B cell (primary cell): ENCODE results near the gene ARHGAP33. TPM values are rescaled to one million over a fixed set of nuclear protein-coding genes. Genes with fewer than 3 reads are reported as not detected.

ENCODE experiments used
- ATAC-seq: fragments of 200-7000 bp; cut with Tn5 transposase; one replicate; pipeline ENCODE4 v1.10.0; 2021; ENCODE audit warnings: low read depth, mild to moderate bottlenecking, moderate number of reproducible peaks, moderate library complexity
- CTCF ChIA-PET: fragments of 350-600 bp; sonication (Branson Sonifier 250); formaldehyde crosslinking; loops from one replicate; lab custom pipeline; 2021; ENCODE audit warnings: antibody characterized with exemption, inconsistent platforms; lab: Charles Lee
- POLR2A ChIA-PET: fragments of 350-600 bp; sonication (Branson Sonifier 250); formaldehyde crosslinking; loops from one replicate; lab custom pipeline; 2021; ENCODE audit warnings: antibody characterized with exemption; lab: Charles Lee
- DNase-seq: peaks from one replicate; pipeline ENCODE4 v3.0.0; 2013
- H2AFZ ChIP-seq: 2 replicates; pipeline ENCODE4 v1.6.1; 2012; ENCODE audit warnings: mild to moderate bottlenecking, low read depth, low read length; ENCODE audit not compliant: insufficient read depth, poor library complexity, severe bottlenecking
- H3K27ac ChIP-seq, 2 donors: 1 replicate in 1 of 2; 2 replicates in 1 of 2; pipeline ENCODE4 v1.5.1; 2012 to 2013; ENCODE audit warnings: low read length in 2 of 2, mild to moderate bottlenecking in 2 of 2, moderate library complexity in 1 of 2
- H3K27me3 ChIP-seq, 4 experiments: fragments of 200-600 bp in 1 of 4; sonication (generic) in 1 of 4; replicated peaks in 1 of 4; 1 replicate in 2 of 4; 2 replicates in 2 of 4; pipeline versions ENCODE4 v1.6.1 to v1.7.0; 2013 to 2016; ENCODE audit warnings: low read length in 3 of 4, mild to moderate bottlenecking in 2 of 4, mixed read lengths in 1 of 4, moderate library complexity in 1 of 4; ENCODE audit not compliant: insufficient read depth in 4 of 4, control insufficient read depth in 3 of 4; ENCODE audit errors: control extremely low read depth in 1 of 4
- H3K36me3 ChIP-seq, 2 experiments: replicated peaks in 1 of 2; 1 replicate in 1 of 2; 2 replicates in 1 of 2; pipeline versions ENCODE4 v1.6.1 to v1.7.1; 2013; ENCODE audit warnings: low read length in 1 of 2; ENCODE audit not compliant: insufficient read depth in 2 of 2, control insufficient read depth in 1 of 2; ENCODE audit errors: control extremely low read depth in 1 of 2, extremely low read depth in 1 of 2
- H3K4me1 ChIP-seq, 2 donors: fragments of 200-600 bp in 1 of 2; sonication (generic) in 1 of 2; 1 replicate in 1 of 2; 2 replicates in 1 of 2; pipeline versions ENCODE4 v1.5.1 to v1.6.1; 2013 to 2017; ENCODE audit warnings: low read length in 2 of 2; ENCODE audit not compliant: control insufficient read depth in 2 of 2, insufficient read depth in 2 of 2
- H3K4me2 ChIP-seq: replicated peaks from 2 replicates; pipeline ENCODE3; 2012; ENCODE audit warnings: mild to moderate bottlenecking, low read depth, low read length; ENCODE audit not compliant: poor library complexity, severe bottlenecking
- H3K4me3 ChIP-seq, 5 experiments: fragments of 200-600 bp in 1 of 5; sonication (generic) in 1 of 5; 1 replicate in 3 of 5; 2 replicates in 2 of 5; pipeline versions ENCODE4 v1.5.1 to v1.7.0; 2011 to 2016; ENCODE audit warnings: low read length in 4 of 5, mild to moderate bottlenecking in 4 of 5, low read depth in 2 of 5, control low read depth in 1 of 5, moderate library complexity in 1 of 5; ENCODE audit not compliant: insufficient read depth in 1 of 5; ENCODE audit errors: control extremely low read depth in 1 of 5, extremely low read depth in 1 of 5
- H3K79me2 ChIP-seq: fragments of 200-600 bp; sonication (generic); one replicate; pipeline ENCODE4 v1.6.0; 2016; ENCODE audit warnings: low read length; ENCODE audit not compliant: control insufficient read depth, insufficient read depth
- H3K9ac ChIP-seq: fragments of 200-600 bp; sonication (generic); 2 replicates; pipeline ENCODE4 v1.6.1; 2017; ENCODE audit warnings: mild to moderate bottlenecking, low read length, moderate library complexity
- H3K9me3 ChIP-seq, 3 donors: one replicate each; pipeline versions ENCODE4 v1.6.1 to v1.7.1; 2013; ENCODE audit warnings: low read length in 2 of 3; ENCODE audit not compliant: control insufficient read depth in 2 of 3, insufficient read depth in 1 of 3; ENCODE audit errors: control extremely low read depth in 1 of 3
- H4K20me1 ChIP-seq: 2 replicates; pipeline ENCODE4 v1.6.0; 2012; ENCODE audit warnings: mild to moderate bottlenecking, low read length; ENCODE audit not compliant: insufficient read depth, control insufficient read depth, poor library complexity, severe bottlenecking
- H3K27ac Mint-ChIP-seq: one replicate; pipeline ENCODE4 v1.8.0; 2021; ENCODE audit warnings: mixed read lengths
- H3K27me3 Mint-ChIP-seq: one replicate; pipeline ENCODE4 v1.8.0; 2021; ENCODE audit warnings: mixed read lengths
- H3K4me1 Mint-ChIP-seq: one replicate; pipeline ENCODE4 v1.8.0; 2021; ENCODE audit warnings: mixed read lengths
- H3K4me3 Mint-ChIP-seq: one replicate; pipeline ENCODE4 v1.8.0; 2021; ENCODE audit warnings: mixed read lengths
- H3K9me3 Mint-ChIP-seq: one replicate; pipeline ENCODE4 v1.8.0; 2022; ENCODE audit warnings: mixed read lengths; ENCODE audit not compliant: insufficient read depth
- CTCF ChIP-seq: fragments of 200-600 bp; IDR thresholded peaks from one replicate; pipeline ENCODE4 v1.8.0; 2022; ENCODE audit warnings: antibody characterized with exemption, mild to moderate bottlenecking
- EZH2 ChIP-seq: IDR thresholded peaks from 2 replicates; pipeline ENCODE4 v1.6.1; 2012; ENCODE audit warnings: borderline replicate concordance, low read depth, mild to moderate bottlenecking, moderate library complexity, low read length; ENCODE audit not compliant: insufficient read depth, poor library complexity, severe bottlenecking
- WGBS: methylation state at CpG from one replicate; pipeline ENCODE4 v1.1.5; 2013; ENCODE audit warnings: missing lambda C conversion rate; ENCODE audit not compliant: insufficient coverage; 5-methylcytosine and 5-hydroxymethylcytosine counted together
- intact Hi-C: fragments of 100-400 bp; cut with micrococcal nuclease; formaldehyde crosslinking; loops from one replicate; pipeline ENCODE4 v1.10.0; 2022
- polyA plus RNA-seq: library from polyadenylated mRNA; depleted of rRNA; stranded (reverse); fragments of >200 nt; gene quantifications from 2 replicates; pipeline ENCODE4 v1.2.3, GENCODE V29; 2012
- total RNA-seq, 2 donors: library from RNA; stranded (reverse); fragments of 120-200 nt in 1 of 2; gene quantifications; 1 replicate in 1 of 2; 2 replicates in 1 of 2; pipeline versions ENCODE4 v1.2.3 to v1.2.4, GENCODE V29; 2013 to 2022

ARHGAP33 gene
- total and polyA plus RNA-seq, 2 donors (not counting 1 experiment from before 2014, with no cell fraction given) = 18.2 to 27.8 TPM

GRCh38 chr19:35727956-35728706 is 47.2 kb upstream of the ARHGAP33 start:
- H3K4me3 Mint-ChIP-seq = no peak overlapping the region
- H3K4me1 Mint-ChIP-seq = no peaks in the 10 kb centered on the region
- peaks cover 7 to 95% of the 10 kb centered on the region in 2 experiments for H3K36me3 ChIP-seq
- ATAC-seq = no peak
- H3K4me1 ChIP-seq = no peaks in the 10 kb centered on the region
- no peak for DNase-seq
- WGBS = 97% methylated on average over 18 of the region's 19 CpGs
- no peak overlapping the region for H3K27ac ChIP-seq
- peaks cover 54% of the 10 kb centered on the region for H4K20me1 ChIP-seq
- no peaks in the 10 kb centered on the region for H3K9me3 Mint-ChIP-seq
- ChIA-PET POLR2A (interaction anchor here (0.6 kb wide), 1 partner anchor 414 kb away, joined by 3 read pairs; no protein-coding TSS in a partner anchor), CTCF (no interaction called here)
- no peaks in the 10 kb centered on the region for H3K27me3 Mint-ChIP-seq
- H3K27ac Mint-ChIP-seq = no peak overlapping the region
- no peak overlapping the region for H3K4me2 ChIP-seq
- peaks cover 64% of the 10 kb centered on the region for H3K79me2 ChIP-seq
- intact Hi-C loops = no loop called here
- TF ChIP-seq EZH2 (no peak), CTCF (no peak)
- H3K9me3 ChIP-seq = no peaks in the 10 kb centered on the region
- no peaks in the 10 kb centered on the region for H3K27me3 ChIP-seq
- H3K9ac ChIP-seq = no peak overlapping the region
- H2AFZ ChIP-seq = no peak overlapping the region
- no peak overlapping the region for H3K4me3 ChIP-seq

- H3K4me3 ChIP-seq = no peak overlapping the region
- intact Hi-C loops = no loop called here
- H4K20me1 ChIP-seq = peaks cover 45% of the 10 kb centered on the region
- TF ChIP-seq EZH2 (no peak), CTCF (no peak)
- over 99% methylated on average over 16 of the region's 18 CpGs for WGBS
- H3K9me3 Mint-ChIP-seq = no peaks in the 10 kb centered on the region
- H3K9ac ChIP-seq = no peak overlapping the region
- H3K27ac ChIP-seq = no peak overlapping the region
- H2AFZ ChIP-seq = no peak overlapping the region
- no peaks in the 10 kb centered on the region for H3K4me1 ChIP-seq
- no peak for DNase-seq
- H3K4me1 Mint-ChIP-seq = peaks cover under 1% of the 10 kb centered on the region
- H3K4me3 Mint-ChIP-seq = no peak overlapping the region
- ChIA-PET CTCF (no interaction called here), POLR2A (no interaction called here)
- no peaks in the 10 kb centered on the region for H3K27me3 Mint-ChIP-seq
- H3K36me3 ChIP-seq = peaks cover 7 to 91% of the 10 kb centered on the region in 2 experiments
- ATAC-seq = no peak
- peaks cover 55% of the 10 kb centered on the region for H3K79me2 ChIP-seq
- no peak overlapping the region for H3K27ac Mint-ChIP-seq
- H3K4me2 ChIP-seq = no peak overlapping the region
- no peaks in the 10 kb centered on the region for H3K9me3 ChIP-seq
- no peaks in the 10 kb centered on the region for H3K27me3 ChIP-seq
Observed at GRCh38 chr19:35729021-35729420, 46.3 kb upstream of the ARHGAP33 start.
